ENCODE results near the gene RBM15.

DNA sequence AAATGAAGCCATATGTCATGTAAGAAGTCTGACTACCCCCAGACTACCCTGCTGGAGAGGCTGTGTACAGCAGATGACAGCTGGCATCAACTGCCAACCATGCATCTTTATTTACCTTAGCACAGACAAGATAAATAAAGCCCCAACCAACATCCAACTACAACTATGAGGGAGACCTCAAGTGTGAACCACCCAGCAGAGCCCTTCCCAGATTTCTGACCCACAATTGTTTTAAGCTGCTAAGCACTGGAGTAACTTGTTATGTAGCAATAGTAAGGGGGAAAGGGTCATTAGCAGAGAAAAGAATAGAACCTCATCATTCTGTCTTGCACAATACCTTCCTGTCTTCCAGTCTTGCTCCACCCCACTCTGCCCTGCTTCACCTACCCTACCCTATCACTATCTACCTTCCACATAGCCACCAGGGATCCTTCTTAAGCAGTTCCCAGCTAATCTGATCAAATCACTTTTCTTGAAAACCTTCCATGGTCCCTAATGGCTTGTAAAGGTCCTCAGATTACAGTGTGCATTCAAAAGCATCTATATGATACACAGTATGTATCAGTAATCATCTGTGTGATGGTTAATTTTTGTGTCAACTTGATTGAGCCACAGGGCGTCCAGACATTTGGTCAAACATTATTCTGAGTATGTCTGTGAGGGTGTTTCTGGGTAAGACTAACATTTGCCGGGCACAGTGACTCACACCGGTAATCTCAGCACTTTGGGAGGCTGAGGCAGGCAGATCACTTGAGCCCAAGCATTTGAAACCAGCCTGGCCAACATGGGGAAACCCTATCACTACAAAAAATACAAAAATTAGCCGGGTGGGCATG lies 19.6 kb upstream of the RBM15 start:
- TF ChIP-seq, protein P1, sequence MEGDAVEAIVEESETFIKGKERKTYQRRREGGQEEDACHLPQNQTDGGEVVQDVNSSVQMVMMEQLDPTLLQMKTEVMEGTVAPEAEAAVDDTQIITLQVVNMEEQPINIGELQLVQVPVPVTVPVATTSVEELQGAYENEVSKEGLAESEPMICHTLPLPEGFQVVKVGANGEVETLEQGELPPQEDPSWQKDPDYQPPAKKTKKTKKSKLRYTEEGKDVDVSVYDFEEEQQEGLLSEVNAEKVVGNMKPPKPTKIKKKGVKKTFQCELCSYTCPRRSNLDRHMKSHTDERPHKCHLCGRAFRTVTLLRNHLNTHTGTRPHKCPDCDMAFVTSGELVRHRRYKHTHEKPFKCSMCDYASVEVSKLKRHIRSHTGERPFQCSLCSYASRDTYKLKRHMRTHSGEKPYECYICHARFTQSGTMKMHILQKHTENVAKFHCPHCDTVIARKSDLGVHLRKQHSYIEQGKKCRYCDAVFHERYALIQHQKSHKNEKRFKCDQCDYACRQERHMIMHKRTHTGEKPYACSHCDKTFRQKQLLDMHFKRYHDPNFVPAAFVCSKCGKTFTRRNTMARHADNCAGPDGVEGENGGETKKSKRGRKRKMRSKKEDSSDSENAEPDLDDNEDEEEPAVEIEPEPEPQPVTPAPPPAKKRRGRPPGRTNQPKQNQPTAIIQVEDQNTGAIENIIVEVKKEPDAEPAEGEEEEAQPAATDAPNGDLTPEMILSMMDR (IDR thresholded peaks at IDR 0.05) = no peak
- TF ChIP-seq EP300 (IDR thresholded peaks at IDR 0.05; ENCODE audit: low read depth) = no peak

Measured in transverse colon (tissue), 3 donors.